ENCODE measurements around the gene PDZRN4.

PDZRN4 gene

DNA sequence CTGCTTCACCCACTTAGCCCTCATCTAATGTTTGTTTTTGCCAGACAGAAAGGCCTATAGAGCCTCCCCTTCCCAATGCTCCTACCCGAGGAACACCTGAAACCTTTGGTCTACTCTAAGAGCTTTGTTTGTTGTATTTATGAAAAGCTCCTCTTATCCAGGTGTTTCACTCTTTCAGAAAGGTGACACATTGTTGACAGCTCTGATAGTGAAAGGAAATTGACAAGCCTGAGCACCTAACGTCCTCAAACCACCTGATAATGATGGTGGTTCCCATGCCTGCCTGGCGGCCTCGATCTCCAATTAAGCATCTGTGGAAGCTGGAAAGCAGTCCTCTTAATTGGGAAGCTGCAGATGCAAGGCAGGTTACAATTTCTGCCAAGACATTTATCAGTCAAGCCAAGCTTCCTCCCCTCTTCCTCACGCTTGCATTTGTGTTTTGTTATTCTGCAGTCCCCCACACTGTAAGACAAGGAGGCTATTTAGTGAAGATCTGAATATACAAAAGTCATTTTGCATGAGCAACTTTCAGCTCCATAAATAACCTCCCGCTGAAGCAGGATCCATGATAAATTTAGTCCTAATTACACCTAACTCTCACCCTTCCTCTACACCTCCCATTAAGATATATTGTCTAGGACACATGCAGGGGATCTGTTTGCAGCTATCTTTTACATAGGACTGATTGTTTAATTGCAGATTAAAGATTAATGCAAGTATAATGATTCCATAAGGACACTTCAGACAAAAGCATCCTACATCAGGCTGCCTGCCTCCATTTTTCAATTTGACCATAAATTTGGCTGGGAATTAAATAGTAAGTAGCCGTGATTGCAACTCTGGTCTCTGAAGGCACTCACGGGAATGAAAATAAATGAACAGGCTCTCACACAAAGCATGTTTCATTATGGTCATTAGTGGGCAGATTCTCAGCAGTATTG lies 288.6 kb downstream of the PDZRN4 start:
- H3K4me3 ChIP-seq (ENCODE audit: low read depth, low read length): no peak overlapping the region
- no peak for DNase-seq (ENCODE audit: low read depth)

DNA sequence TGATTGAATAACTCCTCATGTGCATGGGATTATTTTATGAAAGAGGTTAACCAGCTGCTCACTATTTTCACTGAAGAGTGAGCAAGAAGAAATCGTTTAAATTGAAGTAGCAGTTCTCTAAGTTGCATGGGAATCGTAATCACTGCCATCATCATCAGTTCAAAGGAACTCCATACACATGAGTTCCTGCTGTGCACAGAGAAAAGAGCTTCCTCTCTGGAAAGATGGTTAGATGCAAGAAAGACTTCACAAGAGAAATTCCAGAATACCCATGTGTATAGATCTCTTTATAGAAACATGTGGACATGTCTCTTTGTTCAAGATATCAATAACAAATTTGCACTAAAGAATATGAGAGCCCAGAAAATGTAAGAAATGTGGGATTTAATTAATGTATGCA lies 291.3 kb downstream of the PDZRN4 start:
- no peak overlapping the region for H3K4me3 ChIP-seq (ENCODE audit: low read depth, low read length)
- DNase-seq (ENCODE audit: low read depth): no peak

DNA sequence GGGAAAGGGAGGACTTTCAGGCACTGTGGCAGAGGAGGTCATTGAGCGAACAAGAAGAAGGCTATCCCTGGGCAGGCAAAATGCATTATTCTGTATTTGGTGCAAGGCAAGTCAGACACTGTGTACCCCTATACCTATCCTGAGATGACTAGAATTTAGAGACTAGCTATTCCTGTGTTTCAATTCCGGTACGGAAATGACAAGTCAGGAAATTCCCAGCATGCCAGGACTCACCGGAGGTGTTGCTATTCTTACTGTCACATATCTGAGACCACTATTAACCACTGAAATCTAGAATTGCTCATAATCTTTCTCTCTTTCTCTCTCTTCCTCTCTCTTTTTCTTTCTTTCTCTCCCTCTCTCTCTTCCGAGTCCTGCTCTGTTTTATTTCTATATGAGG lies 297.1 kb downstream of the PDZRN4 start:
- DNase-seq (ENCODE audit: low read depth): no peak
- H3K4me3 ChIP-seq (ENCODE audit: low read depth, low read length): no peak overlapping the region

DNA sequence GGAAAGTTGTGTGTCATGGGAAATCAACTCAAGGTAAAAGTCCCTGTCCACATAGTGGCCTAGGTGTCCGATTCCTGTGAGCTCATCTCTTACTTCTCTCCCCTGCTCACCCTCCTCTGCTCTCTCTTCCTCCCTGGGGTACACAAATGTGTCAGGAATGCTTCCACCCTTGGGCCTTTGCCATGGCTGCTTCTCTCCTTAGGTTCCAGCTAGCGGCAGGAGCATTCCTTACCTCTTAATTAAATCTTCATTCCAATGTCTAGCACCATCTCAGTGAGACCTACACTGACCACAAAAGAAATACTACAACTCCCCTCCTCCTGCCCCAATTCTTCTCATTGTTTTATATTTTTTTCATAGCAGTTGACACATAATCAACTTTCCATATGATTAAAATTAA lies 298.6 kb downstream of the PDZRN4 start:
- DNase-seq (ENCODE audit: low read depth): no peak

DNA sequence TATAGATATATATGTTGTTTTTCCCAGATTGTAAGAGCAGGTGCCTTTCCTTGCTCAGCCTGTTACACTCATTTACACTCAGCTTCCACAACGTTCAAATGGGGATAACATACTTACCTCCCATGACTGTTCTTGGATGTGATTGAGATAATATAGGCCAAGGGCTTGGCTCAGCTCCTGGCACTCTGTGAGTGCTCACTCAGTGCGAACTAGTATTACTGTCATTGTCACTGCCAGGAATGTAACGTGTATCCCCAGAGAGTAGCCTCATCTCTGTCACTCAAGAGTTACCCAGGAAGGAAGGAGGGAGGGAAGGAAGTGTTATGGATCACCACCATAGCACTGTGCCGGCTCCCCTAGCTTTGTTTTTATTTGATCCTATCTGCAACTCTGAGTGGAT lies 307.9 kb downstream of the PDZRN4 start:
- no peak for DNase-seq (ENCODE audit: low read depth)
- no peak overlapping the region for H3K4me3 ChIP-seq (ENCODE audit: low read depth, low read length)

More for the DNA sequence above, 298.6 kb downstream of the PDZRN4 start:
- H3K4me3 ChIP-seq (ENCODE audit: low read depth, low read length): no peak overlapping the region

DNA sequence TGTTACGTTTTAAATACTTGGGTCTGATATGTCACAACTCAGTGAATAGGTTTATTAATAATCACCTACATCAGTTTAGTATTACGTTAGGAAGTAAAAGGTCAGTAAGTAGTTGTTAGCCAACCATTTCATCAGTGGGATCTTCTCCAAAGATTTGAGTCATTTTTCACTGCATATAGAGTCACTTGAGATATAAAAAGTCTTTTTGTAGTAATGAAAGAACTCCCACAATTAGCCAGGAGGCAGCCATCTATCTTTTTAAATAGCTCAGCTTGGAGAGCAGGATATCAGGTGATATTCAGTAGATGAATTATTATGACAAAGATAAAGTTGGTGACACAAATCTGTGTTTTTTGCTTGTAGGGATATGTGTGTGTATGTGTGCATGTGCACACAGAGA lies 309.3 kb downstream of the PDZRN4 start:
- DNase-seq (ENCODE audit: low read depth): no peak
- H3K4me3 ChIP-seq (ENCODE audit: low read depth, low read length): no peak overlapping the region

DNA sequence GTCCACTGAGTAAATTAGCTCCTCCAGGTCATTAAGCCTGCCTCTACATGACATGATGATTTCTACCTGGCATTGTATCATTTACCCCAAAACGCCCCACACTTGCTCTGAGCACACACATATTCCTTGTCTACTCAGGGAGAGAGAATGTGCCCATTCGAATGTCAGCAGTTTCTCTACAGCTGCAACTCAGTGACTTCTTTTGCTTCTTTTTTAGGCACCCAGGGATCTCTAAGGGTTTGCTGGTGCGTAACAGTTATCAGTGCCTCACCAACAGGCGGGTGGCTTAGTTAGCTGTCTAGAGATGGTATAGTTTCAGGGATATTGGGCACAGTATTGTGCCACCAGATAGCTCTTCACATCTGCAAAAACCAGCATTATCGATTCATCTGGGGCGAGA lies 316.9 kb downstream of the PDZRN4 start:
- H3K4me3 ChIP-seq (ENCODE audit: low read depth, low read length): no peak overlapping the region

DNA sequence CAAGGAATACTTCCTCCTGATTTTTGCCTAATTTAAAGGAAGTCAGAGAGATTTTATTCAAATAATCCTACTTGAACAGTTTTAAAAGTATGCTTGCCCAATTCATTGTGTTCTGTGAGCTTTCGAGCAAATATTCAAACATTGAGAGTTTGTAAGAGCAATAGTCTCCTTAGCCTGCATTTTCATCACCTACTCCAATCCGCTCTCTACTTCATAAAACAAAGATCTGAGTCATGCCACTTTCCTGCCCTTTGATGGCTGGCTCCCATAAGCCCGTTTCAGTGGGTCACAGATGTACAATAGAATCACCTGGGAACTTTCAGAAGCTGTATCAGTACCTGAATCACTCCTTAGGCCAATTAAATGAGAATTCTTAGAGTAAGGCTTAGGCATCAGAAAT lies 319.2 kb downstream of the PDZRN4 start:
- DNase-seq (ENCODE audit: low read depth): no peak
- no peak overlapping the region for H3K4me3 ChIP-seq (ENCODE audit: low read depth, low read length)

More for the DNA sequence above, 316.9 kb downstream of the PDZRN4 start:
- DNase-seq (ENCODE audit: low read depth): no peak

DNA sequence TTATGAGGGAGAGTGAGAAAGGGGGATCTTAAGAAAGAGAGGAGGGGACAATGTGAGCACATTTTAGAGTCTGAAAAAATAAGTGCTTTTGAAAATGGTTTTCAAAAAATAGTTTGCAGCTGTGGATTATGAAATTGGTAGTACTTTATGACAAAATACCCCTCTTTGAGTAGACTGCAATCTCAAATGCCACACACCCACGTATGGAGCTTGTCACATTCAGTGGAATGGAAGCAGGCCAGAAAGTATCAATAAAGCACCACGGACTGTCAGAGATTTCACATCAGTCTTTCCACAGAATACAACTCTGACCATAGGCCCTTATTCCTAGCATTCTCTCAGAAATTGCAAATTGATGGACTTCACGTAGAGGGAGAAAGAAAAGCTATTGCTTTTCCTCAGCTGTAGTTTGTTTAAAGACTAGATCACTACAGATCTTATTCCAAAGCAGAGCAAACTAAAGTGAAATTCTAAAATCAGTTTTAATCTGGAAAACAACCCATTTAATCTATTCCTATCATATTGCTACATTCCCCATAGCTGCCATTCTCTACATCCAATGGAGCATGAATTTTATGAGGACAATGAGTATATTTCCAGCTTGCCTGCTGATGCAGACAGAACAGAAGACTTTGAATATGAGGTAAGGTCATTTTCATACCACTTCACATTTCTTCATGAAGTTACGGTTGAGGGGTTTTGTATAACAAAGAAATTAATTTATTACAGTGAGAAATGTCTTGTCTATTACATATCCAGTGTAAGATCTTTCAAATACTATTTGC lies 321.3 kb downstream of the PDZRN4 start:
- no peak for DNase-seq (ENCODE audit: low read depth)
- no peak overlapping the region for H3K4me3 ChIP-seq (ENCODE audit: low read depth, low read length)

DNA sequence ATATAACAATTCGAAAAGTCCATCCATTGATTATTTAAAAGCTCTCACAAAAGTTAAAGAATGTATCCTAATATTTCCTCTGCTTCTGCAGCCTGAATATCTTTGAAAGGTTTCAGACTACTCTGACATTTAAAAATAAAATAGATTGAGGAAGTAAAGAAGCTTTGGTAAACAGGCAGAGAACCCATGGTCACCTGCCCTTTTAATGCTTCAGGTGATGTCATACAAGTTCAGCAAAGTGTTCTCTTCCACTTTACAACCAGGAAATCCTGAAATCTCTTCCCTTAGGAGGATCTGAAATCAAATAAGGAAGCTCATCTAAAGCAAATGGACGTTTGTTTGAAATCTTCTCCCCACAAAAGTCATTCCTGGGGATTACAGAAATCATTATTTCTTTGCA lies 322.4 kb downstream of the PDZRN4 start:
- H3K4me3 ChIP-seq (ENCODE audit: low read depth, low read length): no peak overlapping the region
- no peak for DNase-seq (ENCODE audit: low read depth)

DNA sequence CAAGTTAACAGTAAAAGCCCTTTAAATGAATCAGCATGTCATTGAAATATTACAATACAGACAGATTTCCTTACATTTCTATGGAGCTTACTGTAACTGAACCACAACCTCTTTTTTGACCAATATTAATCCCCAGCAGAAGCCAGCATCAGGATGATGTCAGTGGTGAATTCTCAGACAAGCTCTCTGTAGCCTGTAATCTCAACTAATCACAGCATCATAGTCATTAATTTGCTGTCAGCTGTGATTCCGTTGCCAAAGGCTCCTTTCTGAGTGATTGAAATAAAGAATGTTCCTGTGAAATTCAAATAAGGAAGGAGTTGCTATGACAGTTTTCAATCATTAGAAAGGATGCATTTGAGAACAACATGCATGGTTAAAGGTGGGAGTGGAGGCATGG lies 323.1 kb downstream of the PDZRN4 start:
- DNase-seq (ENCODE audit: low read depth): no peak
- no peak overlapping the region for H3K4me3 ChIP-seq (ENCODE audit: low read depth, low read length)

DNA sequence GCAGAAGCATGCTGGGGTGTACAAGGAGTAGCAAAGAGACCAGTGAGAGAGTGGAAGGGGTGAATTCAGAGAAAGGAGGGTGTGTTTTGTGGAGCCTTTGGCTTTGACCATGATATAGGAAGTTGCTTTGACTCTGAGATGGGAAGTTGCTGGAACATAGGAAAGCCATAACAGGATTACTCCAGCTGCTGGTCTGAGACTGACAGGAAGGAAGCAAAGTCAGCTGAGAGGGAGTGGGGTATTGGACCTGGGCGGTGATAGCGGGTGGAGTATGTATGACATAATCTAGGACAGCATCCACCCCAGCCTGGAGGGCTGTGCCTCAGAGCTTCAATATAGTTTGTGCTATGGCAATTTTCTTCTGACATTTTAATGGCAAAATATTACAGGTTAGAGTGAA lies 324.4 kb downstream of the PDZRN4 start:
- no peak overlapping the region for H3K4me3 ChIP-seq (ENCODE audit: low read depth, low read length)
- DNase-seq (ENCODE audit: low read depth): no peak

DNA sequence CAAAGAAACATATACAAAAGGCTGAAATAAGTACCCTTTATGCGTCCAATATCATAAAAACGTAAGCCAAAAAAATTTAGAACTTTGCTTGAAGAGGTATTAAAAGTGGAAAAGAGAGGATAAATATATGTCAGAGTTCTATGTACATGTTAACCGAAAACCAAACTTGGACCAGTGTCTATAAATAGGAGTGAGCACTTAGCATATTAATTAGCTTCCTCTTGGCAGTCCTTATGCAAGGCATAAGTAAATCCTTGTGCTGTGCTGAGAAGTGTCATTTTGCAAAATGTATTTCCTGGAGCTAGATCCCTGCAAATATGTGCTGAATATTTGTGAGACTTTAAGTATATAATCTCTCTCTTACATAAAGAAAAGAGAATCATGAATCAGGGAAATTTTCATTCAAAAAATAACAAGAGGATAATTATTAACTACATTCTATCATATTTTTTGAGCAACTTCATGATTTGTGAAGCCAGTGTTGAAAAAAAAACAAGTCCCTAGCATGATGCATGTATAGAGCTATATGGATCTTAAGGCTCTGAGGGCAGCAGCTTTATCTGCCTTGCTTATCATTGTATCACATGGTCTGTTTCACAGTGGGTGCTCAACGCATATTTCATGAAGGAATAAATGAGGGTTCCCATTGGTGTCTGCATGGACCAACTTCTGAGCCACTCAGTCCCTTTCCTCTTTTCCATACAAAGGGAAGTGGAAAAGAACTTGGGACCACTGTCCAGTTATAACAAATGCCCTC lies 326.1 kb downstream of the PDZRN4 start:
- DNase-seq (ENCODE audit: low read depth): no peak
- no peak overlapping the region for H3K4me3 ChIP-seq (ENCODE audit: low read depth, low read length)

DNA sequence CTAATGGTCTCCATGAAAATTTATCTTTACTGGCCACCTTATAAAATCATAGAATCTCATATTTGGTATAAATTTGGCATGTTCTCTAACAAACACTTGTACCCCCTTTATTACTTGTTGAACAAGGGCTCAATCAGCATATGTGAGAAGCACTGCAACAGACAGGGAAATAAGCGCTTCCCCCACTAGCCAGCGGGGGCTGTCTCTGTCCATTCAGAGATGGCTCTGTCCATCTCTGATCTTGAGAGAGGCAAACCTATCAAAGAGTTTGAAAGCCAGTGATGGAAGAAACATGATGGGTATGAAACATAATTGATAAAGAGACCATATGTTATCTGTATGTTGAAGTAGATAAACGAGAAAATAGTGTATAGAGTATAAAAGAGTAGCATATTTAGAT lies 326.8 kb downstream of the PDZRN4 start:
- DNase-seq (ENCODE audit: low read depth): no peak
- no peak overlapping the region for H3K4me3 ChIP-seq (ENCODE audit: low read depth, low read length)

DNA sequence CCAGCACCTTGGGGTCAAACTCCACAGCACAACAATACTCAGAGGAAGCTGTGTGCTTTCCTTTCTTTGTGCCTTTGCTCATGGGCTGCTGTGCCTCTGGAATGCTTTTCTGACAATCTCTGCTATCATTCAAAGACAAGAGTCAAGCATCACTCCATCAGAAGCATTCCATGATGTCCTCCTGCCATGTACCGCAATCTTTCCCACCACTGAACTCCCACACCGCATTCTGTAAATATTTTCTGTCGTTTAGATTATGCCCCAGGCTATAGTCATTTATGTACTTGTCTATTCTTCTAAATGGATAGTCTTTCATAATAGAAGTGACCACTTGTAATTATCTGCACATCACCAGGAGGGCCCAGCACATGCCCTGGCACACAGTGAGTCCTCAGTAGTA lies 327.8 kb downstream of the PDZRN4 start:
- H3K4me3 ChIP-seq (ENCODE audit: low read depth, low read length): no peak overlapping the region
- DNase-seq (ENCODE audit: low read depth): no peak

DNA sequence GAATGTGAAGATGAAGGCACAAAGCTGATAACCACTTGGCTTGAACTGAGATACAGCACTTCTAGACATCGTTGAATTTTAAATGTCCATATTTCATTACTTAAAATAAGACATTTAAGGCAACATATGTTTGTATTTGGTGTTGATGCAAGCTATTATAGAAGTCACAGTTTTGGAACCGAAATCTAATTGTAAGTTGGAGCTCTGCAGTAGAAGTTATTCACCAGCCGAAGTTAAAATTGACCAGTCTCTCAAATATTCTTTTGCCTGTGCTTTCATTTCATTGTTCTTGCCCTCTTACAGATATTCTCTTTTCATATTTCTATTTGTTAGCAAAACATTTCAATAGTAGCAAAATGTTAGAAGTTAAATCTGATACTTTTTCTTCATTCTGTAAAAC lies 332.7 kb downstream of the PDZRN4 start:
- no peak for DNase-seq (ENCODE audit: low read depth)
- H3K4me3 ChIP-seq (ENCODE audit: low read depth, low read length): no peak overlapping the region

DNA sequence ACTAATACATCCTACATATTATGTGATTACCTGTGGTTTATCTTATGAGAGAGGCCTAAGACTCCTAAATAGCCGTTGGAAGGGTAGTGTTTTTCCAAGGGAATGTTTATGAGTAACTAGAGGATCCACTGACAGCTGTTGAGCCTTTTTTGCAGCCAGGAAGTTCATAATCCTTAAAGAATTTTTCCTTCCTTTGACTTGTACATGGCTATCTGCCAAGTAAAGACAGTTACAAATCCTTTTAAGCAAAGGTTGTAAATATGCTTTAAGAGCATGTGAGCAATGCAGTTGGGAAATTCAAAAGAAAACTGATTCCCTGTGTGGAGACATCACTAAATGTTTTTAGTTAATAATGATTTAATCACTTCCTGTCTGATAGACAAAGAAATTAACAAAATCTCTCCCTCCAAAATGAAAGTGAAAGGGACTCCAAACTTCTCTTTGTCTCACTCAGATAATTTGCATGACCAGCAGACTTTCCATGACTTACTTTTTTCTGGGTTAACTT lies 333.8 kb downstream of the PDZRN4 start:
- peak overlapping the region; percentile 14 for H3K4me3 ChIP-seq (ENCODE audit: low read depth, low read length)
- DNase-seq (ENCODE audit: low read depth): peak; percentile 86

DNA sequence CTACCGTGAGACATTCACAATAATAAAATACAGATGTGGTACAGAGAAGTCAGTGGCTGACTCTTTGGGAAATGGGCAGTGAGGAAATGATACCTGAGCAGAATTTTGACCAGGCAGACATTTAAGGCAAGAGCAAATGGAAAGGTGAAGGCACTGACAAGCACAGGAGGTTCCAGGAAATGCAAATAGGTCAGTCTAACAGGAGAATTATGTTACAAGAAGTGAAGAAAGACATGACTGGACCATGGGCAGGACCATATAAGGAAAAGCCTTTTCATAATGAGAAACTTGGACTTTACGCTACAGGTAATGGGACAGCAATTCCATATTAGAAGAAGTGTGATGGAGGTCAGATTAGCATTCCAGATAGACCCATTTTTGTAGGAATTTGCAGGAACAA lies 338.9 kb downstream of the PDZRN4 start:
- DNase-seq (ENCODE audit: low read depth): no peak

DNA sequence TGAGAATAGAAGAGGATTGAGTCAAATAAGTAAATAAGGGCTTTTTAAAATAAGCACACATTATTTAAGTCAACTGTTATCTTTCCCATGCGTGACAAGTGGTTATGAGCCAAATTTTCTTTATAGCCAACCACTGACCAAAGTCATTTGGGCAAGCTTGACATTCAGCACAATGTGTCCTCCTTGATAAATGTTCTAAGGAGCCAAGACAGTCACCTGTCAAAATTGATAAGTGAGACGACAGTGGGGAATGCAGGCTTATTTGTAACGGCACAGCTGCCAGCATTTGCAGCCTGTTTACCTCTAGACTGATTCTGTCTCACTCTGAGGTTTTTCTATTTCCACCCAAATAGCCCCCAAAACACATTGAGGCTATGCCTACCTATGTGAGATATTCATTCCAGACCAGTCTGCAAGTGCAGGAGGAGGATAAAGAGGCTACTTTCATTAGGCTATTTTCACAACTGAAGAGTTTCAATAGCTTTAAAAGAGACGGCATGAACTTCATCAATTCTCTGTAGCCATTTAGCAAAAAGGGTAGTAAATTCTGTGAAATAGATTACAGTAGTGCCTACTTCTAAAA lies 339.5 kb downstream of the PDZRN4 start:
- H3K4me3 ChIP-seq (ENCODE audit: low read depth, low read length): no peak overlapping the region
- no peak for DNase-seq (ENCODE audit: low read depth)

More for the DNA sequence above, 338.9 kb downstream of the PDZRN4 start:
- H3K4me3 ChIP-seq (ENCODE audit: low read depth, low read length): no peak overlapping the region
